H9 (cell line): ENCODE data around the gene CDKAL1. TPM values are rescaled to one million over a fixed set of nuclear protein-coding genes. Genes with fewer than 3 reads are reported as not detected.

ENCODE experiments used
- DNase-seq: peaks from one replicate; pipeline ENCODE4 v3.0.0-alpha.2; 2017
- H2AFZ ChIP-seq: one replicate; pipeline ENCODE4 v1.6.1; 2013; ENCODE audit warnings: mild to moderate bottlenecking, low read length, control low read depth, moderate library complexity
- H2AK5ac ChIP-seq: 2 replicates; pipeline ENCODE4 v1.6.1; 2013; ENCODE audit warnings: low read length, control low read depth, mixed read lengths; ENCODE audit not compliant: insufficient read length
- H2BK120ac ChIP-seq: one replicate; pipeline ENCODE4 v1.6.1; 2013; ENCODE audit warnings: low read depth, mild to moderate bottlenecking, low read length, control low read depth, inconsistent platforms; ENCODE audit not compliant: poor library complexity, severe bottlenecking
- H2BK12ac ChIP-seq: 2 replicates; pipeline ENCODE4 v1.6.1; 2013; ENCODE audit warnings: low read length, control low read depth, mixed read lengths, low read depth; ENCODE audit not compliant: insufficient read length
- H2BK15ac ChIP-seq: 2 replicates; pipeline ENCODE4 v1.6.1; 2013; ENCODE audit warnings: low read depth, low read length, control low read depth
- H2BK20ac ChIP-seq: one replicate; pipeline ENCODE4 v1.6.1; 2013; ENCODE audit warnings: low read depth, mild to moderate bottlenecking, low read length, control low read depth, inconsistent platforms; ENCODE audit not compliant: poor library complexity, severe bottlenecking
- H2BK5ac ChIP-seq: 2 replicates; pipeline ENCODE4 v1.6.1; 2013; ENCODE audit warnings: low read length, control low read depth, mixed read lengths; ENCODE audit not compliant: insufficient read length
- H3K14ac ChIP-seq: 2 replicates; pipeline ENCODE4 v1.6.1; 2013; ENCODE audit warnings: low read length, control low read depth; ENCODE audit not compliant: insufficient read depth
- H3K18ac ChIP-seq: 2 replicates; pipeline ENCODE4 v1.6.1; 2013; ENCODE audit warnings: low read depth, mild to moderate bottlenecking, mixed read lengths, low read length, control low read depth; ENCODE audit not compliant: insufficient read length
- H3K23ac ChIP-seq: 2 replicates; pipeline ENCODE4 v1.6.1; 2013; ENCODE audit warnings: low read length, control low read depth, mixed read lengths, low read depth; ENCODE audit not compliant: insufficient read length
- H3K23me2 ChIP-seq: 2 replicates; pipeline ENCODE4 v1.6.1; 2013; ENCODE audit warnings: low read depth, mild to moderate bottlenecking, mixed read lengths, low read length, control low read depth; ENCODE audit not compliant: insufficient read length, poor library complexity, severe bottlenecking
- H3K27ac ChIP-seq: 2 replicates; pipeline ENCODE4 v1.5.1; 2013; ENCODE audit warnings: low read length, control low read depth, mixed read lengths, low read depth; ENCODE audit not compliant: insufficient read length
- H3K27me3 ChIP-seq: 2 replicates; pipeline ENCODE4 v1.6.1; 2013; ENCODE audit warnings: low read length, control low read depth, inconsistent platforms; ENCODE audit not compliant: insufficient read depth
- H3K4ac ChIP-seq: 2 replicates; pipeline ENCODE4 v1.6.1; 2013; ENCODE audit warnings: low read depth, mild to moderate bottlenecking, control low read depth, inconsistent platforms, low read length, moderate library complexity
- H3K4me1 ChIP-seq: 2 replicates; pipeline ENCODE4 v1.6.1; 2013; ENCODE audit warnings: low read length, control low read depth, inconsistent platforms; ENCODE audit not compliant: insufficient read depth
- H3K4me2 ChIP-seq: 2 replicates; pipeline ENCODE4 v1.6.1; 2013; ENCODE audit warnings: low read length, control low read depth, mixed read lengths; ENCODE audit not compliant: insufficient read length, insufficient read depth
- H3K56ac ChIP-seq: 2 replicates; pipeline ENCODE4 v1.6.1; 2013; ENCODE audit warnings: low read depth, mild to moderate bottlenecking, mixed read lengths, low read length, control low read depth; ENCODE audit not compliant: insufficient read length
- H3K79me1 ChIP-seq: 2 replicates; pipeline ENCODE4 v1.6.1; 2013; ENCODE audit warnings: low read depth, mild to moderate bottlenecking, moderate library complexity, low read length, control low read depth, inconsistent platforms; ENCODE audit not compliant: insufficient read depth, poor library complexity, severe bottlenecking
- H3K79me2 ChIP-seq: 2 replicates; pipeline ENCODE4 v1.6.1; 2013; ENCODE audit warnings: low read length, control low read depth, inconsistent platforms; ENCODE audit not compliant: insufficient read depth
- H3K9ac ChIP-seq: 2 replicates; pipeline ENCODE4 v1.6.1; 2013; ENCODE audit warnings: low read length, control low read depth, mixed read lengths; ENCODE audit not compliant: insufficient read length; ENCODE audit errors: extremely low read depth
- H3K9me3 ChIP-seq: one replicate; pipeline ENCODE4 v1.6.1; 2013; ENCODE audit warnings: low read depth, low read length, inconsistent platforms; ENCODE audit not compliant: control insufficient read depth
- H3T11ph ChIP-seq: one replicate; pipeline ENCODE4 v1.6.1; 2013; ENCODE audit warnings: mild to moderate bottlenecking, low read length, control low read depth, inconsistent platforms
- H4K20me1 ChIP-seq: one replicate; pipeline ENCODE4 v1.6.1; 2013; ENCODE audit not compliant: control insufficient read depth, insufficient read length, insufficient read depth
- H4K5ac ChIP-seq: 2 replicates; pipeline ENCODE4 v1.6.1; 2013; ENCODE audit warnings: low read depth, mild to moderate bottlenecking, mixed read lengths, low read length, control low read depth; ENCODE audit not compliant: insufficient read length
- H4K8ac ChIP-seq: replicated peaks from 2 replicates; pipeline ENCODE4 v1.6.1; 2013; ENCODE audit warnings: low read length, control low read depth, mixed read lengths, low read depth; ENCODE audit not compliant: insufficient read length
- H4K91ac ChIP-seq: 2 replicates; pipeline ENCODE4 v1.6.1; 2013; ENCODE audit warnings: low read depth, mild to moderate bottlenecking, moderate library complexity, mixed read lengths, low read length, control low read depth; ENCODE audit not compliant: insufficient read length
- H3K27ac Mint-ChIP-seq, 3 experiments: 2 replicates in 2 of 3; 3 replicates in 1 of 3; pipeline ENCODE4 v1.8.0; 2020 to 2021; ENCODE audit warnings: mixed read lengths in 3 of 3, mild to moderate bottlenecking in 1 of 3, moderate library complexity in 1 of 3
- H3K27me3 Mint-ChIP-seq: 2 replicates; pipeline ENCODE4 v1.8.0; 2021; ENCODE audit warnings: low read depth, mild to moderate bottlenecking, moderate library complexity, mixed read lengths
- H3K36me3 Mint-ChIP-seq, 3 experiments: 2 replicates in 2 of 3; 3 replicates in 1 of 3; pipeline ENCODE4 v1.8.0; 2020 to 2021; ENCODE audit warnings: low read depth in 3 of 3, mixed read lengths in 3 of 3; ENCODE audit not compliant: insufficient read depth in 1 of 3
- H3K4me1 Mint-ChIP-seq, 2 experiments: 2 replicates each; pipeline ENCODE4 v1.8.0; 2020; ENCODE audit warnings: mixed read lengths in 2 of 2
- H3K4me3 Mint-ChIP-seq, 2 experiments: 2 replicates in 1 of 2; 3 replicates in 1 of 2; pipeline ENCODE4 v1.8.0; 2020 to 2021; ENCODE audit warnings: mild to moderate bottlenecking in 2 of 2, mixed read lengths in 2 of 2, moderate library complexity in 1 of 2
- H3K9me3 Mint-ChIP-seq, 2 experiments: 2 replicates in 1 of 2; 3 replicates in 1 of 2; pipeline ENCODE4 v1.8.0; 2020; ENCODE audit warnings: mild to moderate bottlenecking in 2 of 2, mixed read lengths in 2 of 2, moderate library complexity in 1 of 2
- WGBS: extraction: QIAGEN DNeasy Blood & Tissue Kit; methylation state at CpG from one replicate; pipeline ENCODE4 v1.1.7; 2013; ENCODE audit warnings: missing lambda C conversion rate, low lambda C conversion rate, mixed read lengths; ENCODE audit not compliant: insufficient read length; ENCODE audit errors: extremely low coverage; 5-methylcytosine and 5-hydroxymethylcytosine counted together
- total RNA-seq: library from RNA; stranded (reverse); gene quantifications from 2 replicates; pipeline ENCODE4 v1.2.1, GENCODE V29; 2021
- TF ChIP-seq, protein P1 (sequence below): fragments of 200-600 bp; sonication (generic); conservative IDR thresholded peaks from 3 replicates; pipeline ENCODE4 v1.8.0; 2021; ENCODE audit warnings: antibody characterized with exemption, mild to moderate bottlenecking

The CDKAL1 gene
- total RNA-seq, 1 experiment from 2014 or later = 23.0 TPM

DNA sequence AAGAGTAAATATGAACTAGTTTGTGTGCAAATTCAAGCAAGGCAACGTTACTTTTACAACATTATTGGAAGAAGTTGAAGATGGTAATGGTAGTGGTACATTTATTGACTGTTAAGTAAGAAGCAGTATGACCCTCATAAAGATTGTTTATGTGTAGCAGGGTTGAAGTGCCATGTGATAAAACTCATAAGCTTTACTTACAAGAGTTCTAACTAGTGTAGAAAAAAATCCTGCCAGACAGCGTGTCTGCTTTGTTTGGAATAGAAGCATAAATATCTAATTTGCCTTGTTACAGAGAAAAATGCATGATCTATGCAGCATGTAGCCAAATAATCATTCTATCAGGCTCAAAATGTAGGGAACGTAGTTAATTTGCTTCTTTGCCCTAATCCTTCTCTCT lies 608.5 kb downstream of the CDKAL1 start:
- Histone ChIP-seq H3K27me3 (no peaks in the 10 kb centered on the region), H3K4me1 (no peaks in the 10 kb centered on the region), H2BK5ac (no peak overlapping the region), H4K8ac (no peak overlapping the region), H3K9ac (no peak overlapping the region), H3T11ph (no peak overlapping the region), H2BK20ac (no peak overlapping the region), H3K4me2 (no peak overlapping the region), H3K4ac (no peak overlapping the region), H4K91ac (no peak overlapping the region), H3K27ac (no peak overlapping the region), H3K23me2 (no peaks in the 10 kb centered on the region), H4K5ac (no peak overlapping the region), H3K79me1 (no peaks in the 10 kb centered on the region), H3K23ac (no peak overlapping the region), H3K9me3 (no peaks in the 10 kb centered on the region), H2BK15ac (no peak overlapping the region), H3K56ac (no peak overlapping the region), H2BK120ac (no peak overlapping the region), H3K79me2 (no peaks in the 10 kb centered on the region), H4K20me1 (no peaks in the 10 kb centered on the region), H2AK5ac (no peak overlapping the region), H2AFZ (no peak overlapping the region), H3K18ac (no peak overlapping the region), H3K14ac (no peak overlapping the region), H2BK12ac (no peak overlapping the region)
- DNase-seq = no peak
- no peak overlapping the region for H3K27ac Mint-ChIP-seq
- peaks cover 8 to 17% of the 10 kb centered on the region in 2 experiments for H3K4me1 Mint-ChIP-seq
- peaks cover 0 to 7% (median 2%) of the 10 kb centered on the region in 3 experiments; a peak in 1 of 7 replicates for H3K36me3 Mint-ChIP-seq
- no peak overlapping the region for H3K4me3 Mint-ChIP-seq
- TF ChIP-seq, protein P1, sequence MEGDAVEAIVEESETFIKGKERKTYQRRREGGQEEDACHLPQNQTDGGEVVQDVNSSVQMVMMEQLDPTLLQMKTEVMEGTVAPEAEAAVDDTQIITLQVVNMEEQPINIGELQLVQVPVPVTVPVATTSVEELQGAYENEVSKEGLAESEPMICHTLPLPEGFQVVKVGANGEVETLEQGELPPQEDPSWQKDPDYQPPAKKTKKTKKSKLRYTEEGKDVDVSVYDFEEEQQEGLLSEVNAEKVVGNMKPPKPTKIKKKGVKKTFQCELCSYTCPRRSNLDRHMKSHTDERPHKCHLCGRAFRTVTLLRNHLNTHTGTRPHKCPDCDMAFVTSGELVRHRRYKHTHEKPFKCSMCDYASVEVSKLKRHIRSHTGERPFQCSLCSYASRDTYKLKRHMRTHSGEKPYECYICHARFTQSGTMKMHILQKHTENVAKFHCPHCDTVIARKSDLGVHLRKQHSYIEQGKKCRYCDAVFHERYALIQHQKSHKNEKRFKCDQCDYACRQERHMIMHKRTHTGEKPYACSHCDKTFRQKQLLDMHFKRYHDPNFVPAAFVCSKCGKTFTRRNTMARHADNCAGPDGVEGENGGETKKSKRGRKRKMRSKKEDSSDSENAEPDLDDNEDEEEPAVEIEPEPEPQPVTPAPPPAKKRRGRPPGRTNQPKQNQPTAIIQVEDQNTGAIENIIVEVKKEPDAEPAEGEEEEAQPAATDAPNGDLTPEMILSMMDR = no peak
- WGBS = no CpG with 5 or more reads among the region's 3 CpGs
- no peaks in the 10 kb centered on the region for H3K9me3 Mint-ChIP-seq
- H3K27me3 Mint-ChIP-seq = no peaks in the 10 kb centered on the region
